Left lobe of liver (tissue), 2 donors: ENCODE results near the gene NUP62. TPM values are rescaled to one million over a fixed set of nuclear protein-coding genes. Genes with fewer than 3 reads are reported as not detected.
A peak's percentile ranks its signal among the peaks of the same experiment; 100 is the strongest.

Experiments used
- ATAC-seq: fragments of 200-7000 bp; cut with Tn5 transposase; one replicate; pipeline ENCODE4 v1.9.1; 2020; ENCODE audit warnings: mild to moderate bottlenecking, moderate library complexity
- DNase-seq: peaks from one replicate; pipeline ENCODE4 v3.0.0-alpha.2; 2020; ENCODE audit warnings: low spot score
- total RNA-seq: library from RNA; stranded (reverse); gene quantifications from one replicate; pipeline ENCODE4 v1.2.1, GENCODE V29; 2021
- donor health status: DM: no; HTN: no; CAD: no; lungs with moderate emphysema.
- donor health status: DM: no; HTN: yes; CAD: no.

The NUP62 gene
- total RNA-seq, 1 donor from 2014 or later: 24.4 TPM

DNA sequence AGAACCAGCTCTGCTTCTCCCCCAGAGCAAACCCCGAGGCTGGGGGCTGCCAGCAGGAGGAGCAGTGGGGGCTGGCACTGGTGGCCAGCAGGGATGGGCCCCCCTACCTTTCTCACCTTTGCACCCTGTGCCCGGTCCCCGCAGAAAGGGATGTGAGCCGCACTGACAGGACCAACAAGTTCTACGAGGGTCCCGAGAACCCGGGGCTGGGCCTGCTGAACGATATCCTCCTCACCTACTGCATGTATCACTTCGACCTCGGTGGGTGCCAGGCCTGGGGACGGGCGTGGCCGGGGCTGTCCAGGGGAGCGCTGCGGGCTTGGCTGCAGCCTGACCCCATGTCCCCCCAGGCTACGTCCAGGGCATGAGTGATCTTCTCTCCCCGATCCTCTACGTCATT, 45.2 kb downstream of the NUP62 start:
- ATAC-seq: no peak
- peak; percentile 43 for DNase-seq

GRCh38 chr19:49883094-49883493, 46.2 kb downstream of the NUP62 start:
- ATAC-seq (no peak), DNase-seq (no peak)

- DNase-seq (no peak), ATAC-seq (no peak)
Measured at GRCh38 chr19:49882643-49883042, 46.7 kb downstream of the NUP62 start.

DNA sequence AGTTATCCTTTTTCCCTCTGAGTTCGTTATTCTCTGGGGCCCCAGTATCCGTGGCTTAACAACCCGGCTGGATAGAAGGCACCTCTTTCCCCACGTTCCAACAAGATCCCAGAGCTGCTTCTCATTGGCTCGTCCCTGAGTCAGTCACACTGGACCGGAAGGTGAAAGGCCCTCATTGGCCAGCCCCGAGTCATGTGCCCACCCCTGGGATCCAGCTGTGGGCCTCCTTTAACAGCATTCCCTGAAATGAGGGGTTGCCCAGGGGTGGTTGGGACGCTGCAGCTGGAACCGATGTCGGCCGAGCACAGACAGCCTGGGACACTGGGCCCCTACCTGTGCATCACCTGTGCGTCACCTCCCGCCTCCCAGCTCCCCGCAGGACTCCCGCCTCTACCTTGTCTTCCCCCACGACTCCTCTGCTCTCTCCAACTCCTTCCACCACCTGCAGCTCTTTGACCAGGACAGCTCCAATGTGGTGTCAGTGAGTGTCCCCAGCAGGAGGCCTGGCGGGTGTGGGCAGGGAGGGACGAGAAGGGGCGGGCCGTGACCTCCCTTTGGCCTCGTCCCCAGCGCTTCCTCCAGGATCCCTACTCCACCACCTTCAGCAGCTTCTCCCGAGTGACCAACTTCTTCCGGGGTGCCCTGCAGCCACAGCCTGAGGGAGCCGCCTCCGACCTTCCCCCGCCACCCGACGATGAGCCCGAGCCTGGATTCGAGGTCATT, 47.5 kb downstream of the NUP62 start:
- DNase-seq (peak; percentile 44), ATAC-seq (no peak)

- ATAC-seq (no peak), DNase-seq (no peak)
Measured at GRCh38 chr19:49881186-49881585, 48.1 kb downstream of the NUP62 start.

DNA sequence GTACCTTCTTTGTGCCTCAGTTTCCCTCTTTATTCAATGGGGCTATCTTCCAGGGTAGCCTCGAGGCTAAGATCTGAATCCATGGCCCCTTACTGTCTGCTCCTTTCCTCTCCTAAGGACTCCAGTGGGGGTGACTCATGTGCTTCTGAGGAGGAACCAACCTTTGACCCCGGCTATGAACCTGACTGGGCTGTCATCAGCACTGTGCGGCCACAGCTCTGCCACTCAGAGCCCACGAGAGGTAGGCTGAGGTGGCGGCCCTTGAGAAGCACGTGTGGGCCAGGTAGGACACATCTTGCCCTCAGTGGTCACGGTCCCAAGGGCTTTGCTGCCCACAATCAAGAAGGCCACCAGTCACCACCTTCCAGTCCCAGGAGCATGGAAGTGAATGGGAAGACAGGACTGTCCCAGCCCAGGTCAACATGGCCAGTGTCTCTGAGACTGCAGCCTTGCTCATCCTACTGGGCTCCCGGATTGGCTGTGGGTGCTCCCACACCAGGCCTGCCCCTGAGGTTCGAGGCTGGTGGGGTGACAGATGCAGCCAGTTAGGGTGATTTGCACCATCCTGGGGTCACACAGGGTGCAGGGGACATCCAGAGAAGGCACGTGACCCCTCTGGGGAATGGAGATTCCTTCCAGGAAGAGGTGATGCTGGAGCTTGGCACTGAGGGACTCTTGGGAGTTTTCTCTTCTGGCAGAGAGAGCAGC, 49.0 kb downstream of the NUP62 start:
- no peak for DNase-seq
- no peak for ATAC-seq

GRCh38 chr19:49879243-49879963, 49.9 kb downstream of the NUP62 start:
- ATAC-seq: no peak

GRCh38 chr19:49878744-49879070, 50.6 kb downstream of the NUP62 start:
- DNase-seq: no peak
- no peak for ATAC-seq

More at GRCh38 chr19:49879243-49879963, 49.9 kb downstream of the NUP62 start:
- DNase-seq: no peak

DNA sequence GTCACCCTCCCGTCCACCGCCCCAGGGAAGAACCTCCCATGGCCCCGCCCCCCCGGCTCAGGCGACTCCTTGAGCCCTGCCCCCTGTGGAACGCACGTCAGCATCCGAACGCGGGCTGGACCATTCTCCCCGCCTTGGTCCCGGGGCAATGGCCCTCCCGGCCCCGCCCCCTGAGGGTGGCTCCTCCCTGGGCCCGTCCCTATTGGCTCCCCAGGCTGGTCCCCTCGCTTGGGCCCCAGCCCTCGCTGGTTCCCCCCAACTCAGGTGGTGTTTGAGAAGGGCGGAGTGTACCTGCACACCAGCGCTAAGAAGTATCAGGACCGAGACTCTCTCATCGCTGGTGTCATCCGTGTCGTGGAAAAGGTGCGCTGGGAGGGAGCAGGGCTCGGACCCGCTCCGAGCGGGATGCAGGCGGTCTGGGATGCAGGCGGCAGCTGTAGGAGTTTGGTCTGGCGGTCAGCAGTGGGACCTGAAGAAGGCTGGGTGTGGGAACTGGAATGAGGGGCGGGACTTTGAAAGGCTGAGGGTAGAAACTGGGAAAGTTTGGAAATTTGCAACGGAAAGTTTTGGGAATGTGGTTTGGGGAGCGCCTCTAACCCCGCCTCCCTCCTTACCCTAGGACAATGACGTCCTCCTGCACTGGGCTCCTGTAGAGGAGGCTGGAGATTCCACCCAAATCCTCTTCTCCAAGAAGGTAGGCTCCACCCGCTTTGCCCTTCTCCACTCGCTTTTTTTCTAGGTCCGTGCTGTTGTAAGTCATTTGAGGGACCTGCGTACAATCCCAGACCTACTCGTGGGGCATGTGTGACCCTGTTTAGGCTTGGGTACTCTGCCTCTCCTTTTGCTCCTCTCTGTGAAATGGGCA, 51.2 kb downstream of the NUP62 start:
- peak; percentile 74 for ATAC-seq
- DNase-seq: peak; percentile 98

DNA sequence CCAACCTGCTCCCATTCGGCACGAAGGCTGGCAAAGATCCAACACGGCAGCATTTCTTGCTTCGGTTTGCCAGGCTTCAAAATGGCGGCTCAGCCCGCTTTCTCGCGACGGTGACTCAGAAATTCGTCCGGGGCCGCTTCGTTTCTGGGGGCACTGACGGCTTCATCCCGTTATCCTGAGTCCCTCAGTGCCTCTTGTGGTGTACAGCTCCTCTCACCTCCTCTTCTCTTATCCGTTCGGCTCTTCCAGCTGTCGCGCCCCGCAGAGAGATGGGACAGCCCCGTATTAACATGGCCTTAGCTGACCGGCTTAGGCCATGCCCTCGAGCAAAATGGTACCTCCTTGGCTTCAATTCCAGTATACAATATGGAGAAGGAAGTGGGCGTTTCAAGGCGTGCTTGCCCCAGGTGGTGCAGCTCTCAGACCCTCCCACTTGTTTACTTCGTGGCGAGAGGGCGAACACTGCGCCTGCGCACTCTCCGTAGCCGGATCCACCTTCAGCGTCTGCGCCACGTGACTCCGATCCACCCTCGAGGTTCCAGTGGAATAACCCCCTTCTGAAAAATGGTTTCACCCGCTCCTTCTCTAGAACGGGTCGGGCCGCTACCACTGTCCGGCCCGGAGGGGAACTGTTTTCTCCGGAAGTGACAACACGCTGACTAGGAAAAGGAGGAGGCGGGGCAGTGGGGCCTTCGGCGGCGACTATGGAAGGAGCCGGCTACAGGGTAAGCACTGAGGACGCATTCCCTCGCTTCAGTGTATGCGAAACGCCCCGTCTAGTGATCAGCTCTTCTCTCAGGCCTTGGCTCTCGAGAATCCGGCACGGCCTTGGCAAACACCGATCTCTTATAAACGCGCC, 52.1 kb downstream of the NUP62 start, which contains the start of the genes AKT1S1 and TBC1D17:
Gene AKT1S1 (minus strand): TSS at position 336 of the 859 bp plus-strand sequence. CDS start 4,060 bp downstream, outside the sequence.
Gene TBC1D17 (plus strand): TSS at position 683 of the 859 bp plus-strand sequence. CDS start 22 bp downstream, at position 705.
- ATAC-seq: peak; percentile 76

GRCh38 chr19:49876422-49877019, 52.8 kb downstream of the NUP62 start:
- DNase-seq (peak; percentile 98), ATAC-seq (peak; percentile 72)

More for the DNA sequence above, 52.1 kb downstream of the NUP62 start, which contains the start of the genes AKT1S1 and TBC1D17:
- DNase-seq: peak; percentile 100

GRCh38 chr19:49875857-49876421, 53.4 kb downstream of the NUP62 start:
- DNase-seq: peak; percentile 77

DNA sequence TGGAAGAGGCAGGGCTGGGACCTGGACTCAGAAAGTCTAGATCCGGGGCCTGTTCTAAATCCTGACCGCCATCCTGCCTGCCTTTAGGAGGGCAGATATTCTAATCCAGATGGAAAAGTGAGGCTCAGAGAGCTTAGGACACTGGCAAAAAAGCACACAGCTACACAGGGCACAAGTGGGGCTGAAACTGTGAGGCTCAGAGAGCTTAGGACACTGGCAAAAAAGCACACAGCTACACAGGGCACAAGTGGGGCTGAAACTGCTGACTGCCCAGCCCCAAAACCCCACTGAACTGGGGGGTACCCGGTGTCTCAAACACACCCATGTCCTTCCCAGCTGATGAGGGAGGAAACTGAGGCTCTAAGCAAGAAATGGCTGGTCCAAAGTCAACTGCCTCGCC, 54.1 kb downstream of the NUP62 start:
- no peak for ATAC-seq
- no peak for DNase-seq

More at GRCh38 chr19:49875857-49876421, 53.4 kb downstream of the NUP62 start:
- ATAC-seq: peak; percentile 6

GRCh38 chr19:49874503-49875157, 54.7 kb downstream of the NUP62 start:
- DNase-seq (no peak), ATAC-seq (no peak)

DNA sequence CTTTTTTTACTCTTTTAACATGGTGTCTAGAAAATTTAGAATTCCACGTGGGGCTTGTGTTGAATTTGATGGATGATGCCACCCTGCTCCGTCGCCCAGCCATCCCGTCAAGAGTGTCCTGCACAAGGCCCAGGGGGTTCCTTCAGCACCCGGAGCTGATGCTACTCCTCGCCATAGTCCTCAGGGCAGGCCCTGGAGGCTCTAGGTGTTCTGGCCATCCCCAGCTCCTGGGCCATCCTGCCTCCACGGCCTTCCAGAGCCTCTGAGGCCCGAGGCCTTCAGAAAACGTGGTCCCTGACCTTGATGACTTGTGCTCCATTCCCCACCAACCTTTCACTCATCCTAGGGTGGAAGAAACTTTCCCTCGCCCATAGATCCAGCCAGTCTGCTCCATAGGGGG, 55.5 kb downstream of the NUP62 start:
- ATAC-seq: no peak

GRCh38 chr19:49873129-49873521, 56.2 kb downstream of the NUP62 start:
- ATAC-seq (no peak), DNase-seq (no peak)

More for the DNA sequence above, 55.5 kb downstream of the NUP62 start:
- DNase-seq: no peak

- DNase-seq (no peak), ATAC-seq (no peak)
Measured at GRCh38 chr19:49872245-49873128, 56.8 kb downstream of the NUP62 start.
